Brain microvascular endothelial cell (primary cell): ENCODE measurements around the gene RAB8B.

ENCODE experiments used
- DNase-seq: peaks from one replicate; pipeline ENCODE4 v3.0.0-alpha.2; 2020
- H3K27ac ChIP-seq: fragments of 250-450 bp; sonication (Bioruptor Pico); 2 replicates; pipeline ENCODE4 v1.5.1; 2020; ENCODE audit warnings: mild to moderate bottlenecking, moderate library complexity
- H3K27me3 ChIP-seq: fragments of 250-450 bp; sonication (Bioruptor Pico); replicated peaks from 2 replicates; pipeline ENCODE4 v1.5.1; 2020; ENCODE audit warnings: mild to moderate bottlenecking
- H3K36me3 ChIP-seq: fragments of 250-450 bp; sonication (Bioruptor Pico); replicated peaks from 2 replicates; pipeline ENCODE4 v1.5.1; 2020; ENCODE audit warnings: mild to moderate bottlenecking
- H3K4me3 ChIP-seq: 2 replicates; pipeline ENCODE4 v1.5.1; 2011; ENCODE audit warnings: low read depth, mild to moderate bottlenecking, control low read depth, low read length, moderate library complexity
- CTCF ChIP-seq: IDR thresholded peaks from 2 replicates; pipeline ENCODE4 v1.5.1; 2011; ENCODE audit warnings: low read depth, mild to moderate bottlenecking, moderate library complexity, low read length, control low read depth, inconsistent platforms; ENCODE audit errors: missing control alignments
- in situ Hi-C: cut with HindIII; loops from 2 replicates; pipeline ENCODE4 v1.10.0; 2017; ENCODE audit warnings: low sequenced_read_pairs, low pct_ligation_motif_present

Gene RAB8B

DNA sequence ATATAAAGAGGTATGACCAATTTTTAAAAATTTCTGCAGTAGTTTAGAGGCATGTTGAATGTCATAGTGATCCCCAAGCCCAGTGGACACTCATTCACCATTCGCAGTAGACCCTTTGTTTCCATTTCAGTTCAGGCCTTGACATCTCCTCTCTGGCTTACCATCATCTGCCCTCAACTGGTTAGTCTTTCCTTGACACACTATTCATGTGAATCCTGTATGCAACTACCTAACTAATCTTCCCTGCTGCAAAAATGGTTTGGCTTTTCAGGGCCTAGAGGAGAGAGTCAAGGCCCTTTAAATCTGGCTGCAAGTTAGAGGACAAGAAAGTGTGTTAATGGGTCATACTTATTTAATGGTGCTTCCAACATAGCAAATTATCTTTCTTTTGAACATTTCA is 98.9 kb downstream of the RAB8B start:
- DNase-seq, result no peak
- TF ChIP-seq CTCF, result peak; percentile 11
- H3K4me3 ChIP-seq, result no peak overlapping the region
- no peaks in the 10 kb centered on the region for H3K27me3 ChIP-seq
- no peak overlapping the region for H3K27ac ChIP-seq
- H3K36me3 ChIP-seq, result peaks cover 7% of the 10 kb centered on the region
- in situ Hi-C loops, result no loop called here

GRCh38 chr15:63288778-63289378 is 99.5 kb downstream of the RAB8B start:
- in situ Hi-C loops, result no loop called here
- Histone ChIP-seq H3K27me3 (no peaks in the 10 kb centered on the region), H3K4me3 (no peak overlapping the region), H3K27ac (no peak overlapping the region), H3K36me3 (peaks cover 6% of the 10 kb centered on the region)
- no peak for DNase-seq
- peak; percentile 43 for TF ChIP-seq CTCF

DNA sequence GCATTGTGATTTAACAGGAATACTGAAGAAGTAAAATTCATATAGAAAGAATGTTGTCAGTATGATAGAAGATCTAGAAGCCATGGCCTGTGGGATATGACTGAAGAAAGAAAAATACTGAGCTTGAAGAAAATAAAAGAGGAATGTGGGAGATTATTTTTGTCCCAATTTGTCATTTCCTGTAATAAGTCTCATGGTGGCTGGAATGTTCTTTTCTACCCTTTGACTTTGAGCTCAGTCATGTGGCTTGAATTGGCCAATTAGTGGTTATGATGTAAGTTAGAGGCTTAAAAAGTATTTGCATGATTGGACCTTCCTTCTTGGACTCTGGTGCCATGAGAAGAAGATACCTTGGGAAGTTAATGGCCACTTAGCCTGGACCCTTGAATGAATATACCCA is 102.1 kb downstream of the RAB8B start:
- TF ChIP-seq CTCF, result no peak
- Histone ChIP-seq H3K4me3 (no peak overlapping the region), H3K36me3 (no peaks in the 10 kb centered on the region), H3K27me3 (no peaks in the 10 kb centered on the region), H3K27ac (peak overlapping the region; percentile 90)
- DNase-seq, result peak; percentile 91
- in situ Hi-C loops, result no loop called here

- no peaks in the 10 kb centered on the region for H3K36me3 ChIP-seq
- H3K4me3 ChIP-seq, result no peak overlapping the region
- no peak for TF ChIP-seq CTCF
- DNase-seq, result no peak
- in situ Hi-C loops, result no loop called here
- peak overlapping the region; percentile 90 for H3K27ac ChIP-seq
- no peaks in the 10 kb centered on the region for H3K27me3 ChIP-seq
These were observed 102.8 kb downstream of the RAB8B start for GRCh38 chr15:63292241-63292640.

- no peak for TF ChIP-seq CTCF
- DNase-seq, result peak; percentile 59
- Histone ChIP-seq H3K36me3 (no peaks in the 10 kb centered on the region), H3K27ac (peak overlapping the region; percentile 90), H3K27me3 (no peaks in the 10 kb centered on the region), H3K4me3 (no peak overlapping the region)
- in situ Hi-C loops, result no loop called here
These were observed 103.4 kb downstream of the RAB8B start for GRCh38 chr15:63292771-63293170.

GRCh38 chr15:63294359-63294758 is 105.0 kb downstream of the RAB8B start:
- Histone ChIP-seq H3K27me3 (no peaks in the 10 kb centered on the region), H3K27ac (no peak overlapping the region), H3K4me3 (no peak overlapping the region), H3K36me3 (no peaks in the 10 kb centered on the region)
- no peak for DNase-seq
- TF ChIP-seq CTCF, result no peak
- in situ Hi-C loops, result no loop called here
